COLO668 (cell line): ENCODE data around the gene GSE1.

Experiments used
- DNase-seq: peaks from one replicate; lab custom pipeline; 2025; ENCODE audit not compliant: unreplicated experiment; lab: John Stamatoyannopoulos, UW

The GSE1 gene

DNA sequence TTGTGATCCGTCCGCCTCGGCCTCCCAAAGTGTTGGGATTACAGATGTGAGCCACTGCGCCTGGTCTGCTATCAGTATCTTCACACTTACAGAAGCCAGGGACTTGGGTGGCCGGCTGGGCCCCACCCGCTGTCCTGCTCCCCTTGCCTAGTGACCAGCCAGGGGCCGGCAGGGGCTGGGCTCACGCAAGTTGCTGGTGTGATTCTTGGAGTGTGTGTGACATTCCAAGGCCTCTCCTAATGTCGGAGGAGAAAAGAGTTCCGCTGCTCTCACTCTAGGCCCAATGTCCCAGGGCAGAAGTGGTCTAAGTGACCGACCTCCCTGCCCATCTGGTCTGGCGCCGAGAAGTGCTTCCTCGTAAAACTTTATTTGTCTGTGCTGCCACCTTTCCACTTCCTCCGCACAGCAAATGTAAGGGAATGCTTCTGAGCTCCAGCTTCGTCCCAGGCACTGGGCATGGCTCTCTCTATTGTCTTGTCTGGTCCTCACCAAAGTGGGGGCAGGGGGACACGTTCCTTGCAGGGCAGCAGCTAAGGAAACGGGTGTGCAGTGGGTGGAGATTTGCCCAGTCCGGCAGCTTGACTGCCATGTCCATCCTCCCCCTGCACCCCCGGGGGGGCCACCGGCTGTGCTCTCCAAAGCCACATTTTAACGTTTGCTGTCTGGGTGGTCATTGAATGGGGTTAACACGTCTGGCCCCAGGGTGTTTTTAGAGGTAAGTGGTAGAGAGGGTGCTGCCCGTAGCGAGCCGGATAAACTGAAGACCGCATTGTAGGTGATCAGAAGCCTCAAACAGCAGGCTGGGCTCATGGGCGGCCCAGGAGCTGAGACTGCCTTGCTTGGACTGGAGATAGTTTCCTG, 7.8 kb upstream of the GSE1 start:
- no peak for DNase-seq

GRCh38 chr16:85605912-85606841, 6.9 kb upstream of the GSE1 start:
- no peak for DNase-seq

GRCh38 chr16:85606904-85607303, 6.2 kb upstream of the GSE1 start:
- no peak for DNase-seq

DNA sequence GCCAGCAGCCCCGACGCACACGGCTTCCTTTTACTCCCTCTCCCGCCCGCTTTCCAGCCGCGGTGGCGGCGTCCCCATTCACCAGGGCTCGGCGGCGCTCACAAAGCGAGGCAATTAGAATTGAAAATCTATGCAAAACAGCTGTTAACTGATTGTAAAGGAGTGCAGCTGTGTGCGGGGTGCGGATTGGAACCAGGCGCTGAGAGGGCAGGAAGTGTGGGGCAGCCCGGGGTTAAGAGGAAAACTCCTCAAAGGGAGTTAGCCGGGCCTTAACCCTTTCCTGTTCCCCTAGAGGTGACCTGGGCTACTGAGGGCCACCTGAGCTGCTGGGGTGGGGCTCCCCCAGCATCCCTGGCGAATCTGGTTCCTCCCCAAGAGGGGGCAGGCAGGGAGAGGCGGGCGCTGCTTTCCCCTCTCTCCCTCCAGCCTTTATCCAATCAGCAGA, 5.8 kb upstream of the GSE1 start:
- DNase-seq: peak; percentile 70

DNA sequence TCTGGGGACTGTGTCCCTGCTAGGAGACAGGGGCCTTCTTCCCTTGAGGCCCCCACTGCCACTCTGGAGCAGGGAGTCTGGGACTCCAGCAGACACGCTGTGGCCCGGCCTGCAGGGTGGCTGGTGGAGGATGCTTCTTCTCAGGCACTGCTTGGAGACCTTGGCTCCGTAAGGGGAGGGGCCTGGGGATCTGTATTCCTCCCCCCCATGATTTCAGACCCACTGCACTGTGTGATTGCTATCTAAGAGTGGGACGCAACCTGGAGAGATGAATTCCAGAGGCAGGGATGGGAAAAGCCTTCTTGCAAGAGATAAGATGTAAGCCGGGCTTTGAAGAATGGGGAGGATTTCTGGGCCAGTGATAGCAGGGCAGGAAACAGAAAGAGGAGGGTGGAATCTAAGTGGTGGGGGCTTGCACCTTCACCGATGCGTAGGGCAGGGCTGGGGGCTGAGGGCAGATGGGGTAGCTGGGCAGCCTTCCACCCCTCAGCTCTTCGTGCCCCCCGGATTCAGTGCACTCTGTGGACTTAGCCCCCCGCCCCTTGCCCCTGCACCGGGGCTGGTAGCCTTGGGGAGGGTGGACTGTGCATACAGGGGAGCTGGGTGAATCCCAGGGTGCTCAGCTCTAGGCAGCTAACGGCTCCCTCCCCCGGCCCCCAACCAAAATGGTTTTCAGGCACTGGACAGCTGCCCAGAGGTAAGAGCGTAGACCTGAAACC, 5.2 kb upstream of the GSE1 start:
- DNase-seq: no peak

GRCh38 chr16:85608515-85608885, 4.6 kb upstream of the GSE1 start:
- DNase-seq: peak; percentile 65

GRCh38 chr16:85608887-85609286, 4.2 kb upstream of the GSE1 start:
- DNase-seq: no peak

DNA sequence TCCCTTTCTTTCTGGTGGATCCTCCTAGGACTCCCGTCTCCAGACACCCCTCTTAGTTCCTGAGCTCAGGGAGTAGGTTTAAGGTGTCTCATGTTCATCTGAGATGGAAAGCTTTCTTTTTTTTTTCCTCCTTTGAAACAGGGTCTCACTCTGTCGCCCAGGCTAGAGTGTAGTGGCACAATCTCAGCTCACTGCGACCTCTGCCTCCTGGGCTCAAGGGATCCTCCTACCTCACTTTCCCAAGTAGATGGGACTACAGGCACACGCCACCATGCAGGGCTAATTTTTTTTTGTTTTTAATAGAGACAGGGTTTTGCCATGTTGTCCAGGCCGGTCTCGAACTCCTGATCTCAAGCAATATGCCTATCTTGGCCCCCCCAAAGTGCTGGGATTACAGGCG, 3.6 kb upstream of the GSE1 start:
- DNase-seq: no peak

DNA sequence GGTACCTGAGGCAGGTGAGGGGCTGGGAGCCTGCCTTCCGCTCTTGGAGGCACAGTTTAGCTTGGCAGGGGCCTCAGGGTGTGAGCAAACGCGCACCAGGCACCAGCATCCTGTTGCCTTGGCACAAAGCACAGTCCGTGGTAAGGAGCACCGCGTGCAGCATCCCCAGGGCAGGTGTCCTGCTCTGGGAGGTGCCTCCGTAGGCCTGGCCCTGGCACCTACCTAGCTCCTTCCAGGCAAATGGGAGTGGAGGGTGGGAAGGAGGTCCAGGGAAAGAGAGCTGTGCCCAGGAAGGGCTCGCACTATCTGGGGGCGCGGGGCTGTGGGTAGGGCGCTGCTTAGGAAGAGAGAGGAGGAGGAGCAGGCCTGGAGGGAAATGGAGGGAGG, 3.1 kb upstream of the GSE1 start:
- DNase-seq: peak; percentile 73

- peak; percentile 95 for DNase-seq
Observed at GRCh38 chr16:85610446-85611193, 2.5 kb upstream of the GSE1 start.

DNA sequence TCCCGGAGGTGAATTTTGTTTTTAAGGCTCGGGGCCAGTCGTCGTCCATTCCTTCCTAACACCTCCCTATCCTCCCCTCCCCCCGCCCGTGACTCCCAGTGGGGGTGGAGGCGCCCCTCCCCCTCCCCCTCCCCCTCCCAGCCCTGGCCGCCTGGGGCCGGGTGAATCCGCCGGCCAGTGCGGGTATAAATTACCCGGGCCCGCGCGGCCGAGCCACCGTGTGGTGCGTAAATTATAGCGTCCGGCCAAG, 2.0 kb upstream of the GSE1 start:
- DNase-seq: no peak

DNA sequence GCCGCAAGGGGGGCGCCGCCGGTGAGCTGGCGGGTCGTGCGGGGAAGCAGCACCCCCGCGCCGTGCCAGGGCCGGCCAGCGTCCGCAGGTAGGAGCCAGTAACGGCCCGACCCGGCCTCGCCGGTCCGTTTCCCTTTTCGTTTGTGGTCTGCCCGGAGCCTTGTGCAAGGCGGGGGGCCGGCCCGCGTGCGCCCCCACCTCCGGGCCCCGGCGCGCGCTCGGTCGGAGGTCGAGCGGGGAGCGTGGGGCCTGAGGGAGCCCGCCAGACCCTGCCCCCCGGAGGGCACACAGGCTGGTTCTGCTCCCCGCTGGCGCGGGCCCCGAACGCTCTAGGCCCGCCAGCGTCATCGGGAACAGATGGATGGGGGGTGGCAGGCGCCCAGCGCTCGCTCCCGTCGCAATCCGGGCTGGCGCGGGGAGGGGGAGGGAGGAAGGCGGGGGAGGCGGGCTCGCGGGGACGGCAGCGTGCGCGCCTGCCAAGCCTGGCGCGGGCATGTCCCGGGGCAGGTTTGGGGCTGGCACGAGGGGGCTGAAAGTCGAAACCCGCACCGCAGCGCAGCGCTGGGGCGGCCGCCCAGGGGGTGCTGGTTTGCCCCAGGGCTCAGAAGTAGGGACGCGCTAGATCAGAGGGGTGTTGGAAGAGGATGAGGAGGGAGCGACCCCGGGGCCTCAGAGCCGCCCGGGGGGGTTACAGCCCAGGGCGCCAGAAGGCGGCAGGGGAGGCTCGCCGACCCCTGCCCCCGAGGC, 1.5 kb upstream of the GSE1 start:
- peak; percentile 92 for DNase-seq

- DNase-seq: peak; percentile 87
Observed at GRCh38 chr16:85612191-85612800, 826 bp upstream of the GSE1 start.

- peak; percentile 81 for DNase-seq
Observed at GRCh38 chr16:85613604-85614337, 649 bp downstream of the GSE1 start.

DNA sequence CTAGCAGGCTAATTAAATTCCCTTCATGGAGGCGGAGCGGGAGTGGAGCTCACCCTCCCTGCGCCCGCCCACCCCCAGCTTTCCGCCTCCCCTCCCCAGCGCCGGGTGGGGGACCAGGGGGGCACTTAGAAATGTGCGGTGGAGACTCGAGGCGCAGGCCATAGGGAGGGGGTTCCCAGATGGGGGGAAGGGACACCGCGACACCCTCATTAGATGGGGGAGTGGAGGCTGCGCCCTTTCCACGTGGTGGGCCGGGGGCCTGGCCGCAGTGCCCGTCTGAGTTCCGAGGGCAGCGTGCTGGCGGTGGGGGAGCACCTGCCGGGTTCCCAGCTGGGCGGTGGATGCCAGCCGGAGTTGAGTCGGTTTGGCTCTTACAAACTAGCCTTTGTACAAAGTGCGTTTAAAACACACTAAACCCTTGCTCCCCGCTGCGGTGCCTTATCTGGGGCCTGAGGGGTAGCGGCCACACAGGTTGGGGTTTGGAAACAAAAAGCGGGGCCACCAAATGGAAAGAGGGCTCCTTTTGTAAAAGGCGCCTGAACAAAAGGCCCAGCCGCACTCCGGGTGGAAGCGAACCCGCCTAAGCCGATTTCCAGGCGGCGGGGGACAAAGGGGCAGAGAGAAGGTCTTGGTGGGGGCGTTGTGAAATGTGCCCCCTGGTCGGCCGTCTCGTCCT, 1.4 kb downstream of the GSE1 start:
- peak; percentile 60 for DNase-seq

GRCh38 chr16:85615014-85615851, 2.1 kb downstream of the GSE1 start:
- DNase-seq: peak; percentile 94

- DNase-seq: peak; percentile 83
Observed at GRCh38 chr16:85615852-85616606, 2.9 kb downstream of the GSE1 start.
